Liver (tissue), 9 donors: ENCODE data around the gene CISTR. TPM values are rescaled to one million over a fixed set of nuclear protein-coding genes. Genes with fewer than 3 reads are reported as not detected.
"Not testable (repeated sequence)": the region's sequence is repeated elsewhere in the genome, so short reads cannot be mapped to it uniquely, and the experiment has no call there.

Experiments used
- DNase-seq: peaks from one replicate; pipeline ENCODE4 v3.0.0-alpha.2; 2017; ENCODE audit warnings: low spot score
- H3K27ac ChIP-seq, 2 donors: one replicate each; pipeline ENCODE4 v1.7.0; 2013; ENCODE audit warnings: inconsistent platforms in 2 of 2, low read length in 2 of 2, control low read depth in 1 of 2, low read depth in 1 of 2, mild to moderate bottlenecking in 1 of 2
- H3K27me3 ChIP-seq, 4 donors: one replicate each; pipeline versions ENCODE4 v1.6.1 to v1.7.0; 2013; ENCODE audit warnings: low read length in 3 of 4, inconsistent platforms in 1 of 4, mild to moderate bottlenecking in 1 of 4, moderate library complexity in 1 of 4; ENCODE audit not compliant: control insufficient read depth in 4 of 4, insufficient read depth in 4 of 4
- H3K36me3 ChIP-seq, 4 donors: one replicate each; pipeline versions ENCODE4 v1.6.1 to v1.7.0; 2013; ENCODE audit warnings: low read length in 3 of 4, mild to moderate bottlenecking in 3 of 4, low read depth in 1 of 4, moderate library complexity in 1 of 4; ENCODE audit not compliant: control insufficient read depth in 4 of 4, insufficient read depth in 3 of 4
- H3K4me1 ChIP-seq, 4 donors: one replicate each; pipeline versions ENCODE4 v1.6.1 to v1.7.0; 2013; ENCODE audit warnings: low read length in 3 of 4, mild to moderate bottlenecking in 3 of 4, moderate library complexity in 1 of 4; ENCODE audit not compliant: control insufficient read depth in 4 of 4, insufficient read depth in 4 of 4
- H3K4me3 ChIP-seq, 3 donors: one replicate each; pipeline versions ENCODE4 v1.6.1 to v1.7.0; 2013; ENCODE audit warnings: low read length in 3 of 3, control low read depth in 1 of 3, low read depth in 1 of 3, mild to moderate bottlenecking in 1 of 3
- H3K9ac ChIP-seq, 2 donors: one replicate each; pipeline ENCODE4 v1.7.0; 2013; ENCODE audit warnings: low read length in 2 of 2, mild to moderate bottlenecking in 2 of 2, moderate library complexity in 2 of 2, control low read depth in 1 of 2, low read depth in 1 of 2
- H3K9me3 ChIP-seq, 4 donors: one replicate each; pipeline versions ENCODE4 v1.6.1 to v1.7.0; 2013; ENCODE audit warnings: low read length in 3 of 4; ENCODE audit not compliant: control insufficient read depth in 4 of 4
- EGR1 ChIP-seq, 2 donors: IDR thresholded peaks; 2 replicates each; pipeline ENCODE4 v1.6.1; 2016 to 2018; ENCODE audit warnings: antibody characterized with exemption in 2 of 2, low read depth in 2 of 2
- FOXA1 ChIP-seq: IDR thresholded peaks from 2 replicates; pipeline ENCODE4 v1.6.1; 2016; ENCODE audit warnings: antibody characterized with exemption
- FOXA2 ChIP-seq: IDR thresholded peaks from 2 replicates; pipeline ENCODE4 v1.6.1; 2016; ENCODE audit warnings: antibody characterized with exemption
- GABPA ChIP-seq, 2 donors: IDR thresholded peaks in 1 of 2; conservative IDR thresholded peaks in 1 of 2; 2 replicates each; pipeline ENCODE4 v1.6.1; 2016; ENCODE audit warnings: antibody characterized with exemption in 2 of 2, mild to moderate bottlenecking in 1 of 2, moderate library complexity in 1 of 2
- HNF4A ChIP-seq, 2 donors: conservative IDR thresholded peaks; 2 replicates each; pipeline ENCODE4 v1.6.1; 2016; ENCODE audit warnings: antibody characterized with exemption in 2 of 2, mild to moderate bottlenecking in 2 of 2
- HNF4G ChIP-seq: IDR thresholded peaks from 2 replicates; pipeline ENCODE4 v1.6.1; 2016; ENCODE audit warnings: antibody characterized with exemption
- JUND ChIP-seq, 2 donors: IDR thresholded peaks; 2 replicates each; pipeline ENCODE4 v1.6.1; 2016; ENCODE audit warnings: antibody characterized with exemption in 2 of 2
- NR2F2 ChIP-seq: IDR thresholded peaks from 2 replicates; pipeline ENCODE4 v1.6.1; 2016; ENCODE audit warnings: antibody characterized with exemption
- RAD21 ChIP-seq, 2 donors: IDR thresholded peaks; 2 replicates each; pipeline ENCODE4 v1.6.1; 2016; ENCODE audit warnings: antibody characterized with exemption in 2 of 2, mild to moderate bottlenecking in 2 of 2
- RXRA ChIP-seq, 2 donors: IDR thresholded peaks; 2 replicates each; pipeline ENCODE4 v1.6.1; 2017 to 2018; ENCODE audit warnings: antibody characterized with exemption in 2 of 2, mild to moderate bottlenecking in 1 of 2
- SP1 ChIP-seq: IDR thresholded peaks from 2 replicates; pipeline ENCODE4 v1.6.1; 2018; ENCODE audit warnings: antibody characterized with exemption, mild to moderate bottlenecking
- TAF1 ChIP-seq: conservative IDR thresholded peaks from 2 replicates; pipeline ENCODE4 v1.6.1; 2016; ENCODE audit warnings: antibody characterized with exemption, mild to moderate bottlenecking
- YY1 ChIP-seq: IDR thresholded peaks from 2 replicates; pipeline ENCODE4 v1.6.1; 2016; ENCODE audit warnings: antibody characterized with exemption, mild to moderate bottlenecking
- WGBS: extraction: QIAGEN DNeasy Blood & Tissue Kit; methylation state at CpG from one replicate; pipeline ENCODE4 v1.1.7; 2013; 5-methylcytosine and 5-hydroxymethylcytosine counted together
- polyA plus RNA-seq, 2 donors: library from polyadenylated mRNA; stranded (reverse) in 1 of 2; unstranded in 1 of 2; fragments of 200-250 nt in 1 of 2; fragments of >200 nt in 1 of 2; fragmentation: Nextera tagmentation in 1 of 2; extraction: Ambion mirVana in 1 of 2; gene quantifications; one replicate each; pipeline versions ENCODE4 v1.2.1 to v1.2.3, GENCODE V29; 2013 to 2015
- total RNA-seq, 2 donors: library from RNA; depleted of rRNA; stranded (reverse); fragments of >200 nt; gene quantifications; one replicate each; pipeline ENCODE4 v1.2.3, GENCODE V29; 2014
- TF ChIP-seq, protein P1 (sequence below): IDR thresholded peaks from 2 replicates; pipeline ENCODE4 v1.6.1; 2016; ENCODE audit warnings: antibody characterized with exemption
- TF ChIP-seq, protein P2 (sequence below): IDR thresholded peaks from 2 replicates; pipeline ENCODE4 v1.6.1; 2016; ENCODE audit warnings: antibody characterized with exemption
- TF ChIP-seq, protein P3 (sequence below): fragments of 150-350 bp; IDR thresholded peaks from 2 replicates; pipeline ENCODE4 v1.5.1; 2017; ENCODE audit warnings: improper control_type of control experiment, low read depth, low read length; ENCODE audit not compliant: missing input control
- TF ChIP-seq, protein P4 (sequence below): IDR thresholded peaks from 2 replicates; pipeline ENCODE4 v1.6.1; 2016; ENCODE audit warnings: antibody characterized with exemption
- TF ChIP-seq, protein P5 (sequence below): IDR thresholded peaks from 2 replicates; pipeline ENCODE4 v1.6.1; 2016; ENCODE audit warnings: antibody characterized with exemption, mild to moderate bottlenecking
- donor health status: healthy.
- donor health status: healthy.
- donor health status: healthy.
- donor health status: healthy.
- donor health status: healthy.

Gene CISTR
- total and polyA plus RNA-seq, 4 donors: not detected

DNA sequence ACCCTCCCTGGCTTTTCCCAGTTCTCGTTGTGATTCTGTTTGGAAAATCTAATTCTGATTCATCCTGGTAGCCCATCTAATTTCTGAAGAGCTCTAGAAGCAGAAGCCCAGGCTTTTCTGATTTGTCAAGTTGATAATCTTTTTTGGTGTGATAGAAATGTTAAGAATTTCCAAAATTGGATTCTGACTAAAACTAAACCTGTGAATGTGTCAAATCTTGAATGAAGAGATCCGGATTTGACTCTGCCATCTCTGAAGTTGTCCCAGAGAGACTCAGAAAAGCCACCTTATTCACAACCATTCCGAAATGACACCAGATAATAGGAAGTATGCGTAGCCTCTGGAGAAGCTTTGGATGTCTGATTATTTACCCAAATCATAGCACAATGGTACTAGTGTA lies 12.8 kb upstream of the CISTR start (continued):
- TF ChIP-seq, protein P1, sequence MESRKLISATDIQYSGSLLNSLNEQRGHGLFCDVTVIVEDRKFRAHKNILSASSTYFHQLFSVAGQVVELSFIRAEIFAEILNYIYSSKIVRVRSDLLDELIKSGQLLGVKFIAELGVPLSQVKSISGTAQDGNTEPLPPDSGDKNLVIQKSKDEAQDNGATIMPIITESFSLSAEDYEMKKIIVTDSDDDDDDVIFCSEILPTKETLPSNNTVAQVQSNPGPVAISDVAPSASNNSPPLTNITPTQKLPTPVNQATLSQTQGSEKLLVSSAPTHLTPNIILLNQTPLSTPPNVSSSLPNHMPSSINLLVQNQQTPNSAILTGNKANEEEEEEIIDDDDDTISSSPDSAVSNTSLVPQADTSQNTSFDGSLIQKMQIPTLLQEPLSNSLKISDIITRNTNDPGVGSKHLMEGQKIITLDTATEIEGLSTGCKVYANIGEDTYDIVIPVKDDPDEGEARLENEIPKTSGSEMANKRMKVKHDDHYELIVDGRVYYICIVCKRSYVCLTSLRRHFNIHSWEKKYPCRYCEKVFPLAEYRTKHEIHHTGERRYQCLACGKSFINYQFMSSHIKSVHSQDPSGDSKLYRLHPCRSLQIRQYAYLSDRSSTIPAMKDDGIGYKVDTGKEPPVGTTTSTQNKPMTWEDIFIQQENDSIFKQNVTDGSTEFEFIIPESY: no peak
- TF ChIP-seq, protein P2, sequence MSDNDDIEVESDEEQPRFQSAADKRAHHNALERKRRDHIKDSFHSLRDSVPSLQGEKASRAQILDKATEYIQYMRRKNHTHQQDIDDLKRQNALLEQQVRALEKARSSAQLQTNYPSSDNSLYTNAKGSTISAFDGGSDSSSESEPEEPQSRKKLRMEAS: no peak
- TF ChIP-seq RXRA (IDR thresholded peaks at IDR 0.05) (no peak), HNF4G (no peak), YY1 (no peak), FOXA1 (no peak)

DNA sequence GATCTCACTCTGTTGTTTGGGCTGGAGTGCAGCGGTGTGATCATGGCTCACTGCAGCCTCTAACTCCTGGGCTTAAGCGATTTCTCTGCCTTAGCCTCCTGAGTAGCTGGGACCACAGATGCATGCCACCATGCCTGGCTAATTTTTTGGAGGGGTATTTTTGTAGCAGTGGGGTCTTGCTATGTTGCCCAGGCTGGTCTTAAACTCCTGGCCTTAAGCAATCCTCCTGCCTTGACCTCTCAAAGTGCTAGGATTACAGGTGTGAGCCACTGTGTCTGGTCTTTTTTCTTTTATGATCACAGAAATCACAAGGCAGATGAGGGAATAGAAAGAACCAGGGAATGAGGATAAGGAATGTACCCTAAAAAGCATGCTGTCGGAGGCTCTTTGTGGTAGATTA lies 11.0 kb upstream of the CISTR start:
- peaks cover 0 to 32% (median 8%) of the 10 kb centered on the region in 4 donors for H3K27me3 ChIP-seq
- 83% methylated on average over 3 of the region's 3 CpGs for WGBS

DNA sequence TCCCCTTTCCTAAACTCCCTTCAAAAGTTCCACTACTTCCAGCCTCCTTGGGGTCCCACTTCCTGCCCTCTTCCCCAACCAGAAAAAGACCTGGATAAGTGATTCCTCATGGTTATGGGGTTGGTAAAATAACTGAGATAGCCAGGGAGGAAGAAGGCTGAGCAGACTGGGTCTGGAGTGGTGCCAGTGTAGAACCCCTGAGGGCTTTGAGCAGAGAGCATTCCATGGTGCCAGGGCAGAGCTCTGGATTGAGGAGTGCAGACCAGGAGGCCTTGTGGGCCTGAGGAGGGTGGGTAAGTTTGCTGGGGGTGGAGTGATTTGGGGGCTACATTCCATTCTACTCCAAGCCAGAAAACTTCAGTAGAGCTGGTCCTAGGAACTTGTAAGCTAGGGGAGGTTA lies 9.5 kb upstream of the CISTR start:
- Histone ChIP-seq H3K27me3 (peaks cover 0 to 23% (median 6%) of the 10 kb centered on the region in 4 donors), H3K9ac (no peak overlapping the region), H3K9me3 (no peaks in the 10 kb centered on the region), H3K4me3 (no peak overlapping the region), H3K4me1 (peaks cover 0 to 2% (median 0%) of the 10 kb centered on the region in 4 donors), H3K27ac (no peak overlapping the region), H3K36me3 (no peaks in the 10 kb centered on the region)
- DNase-seq: no peak
- no peak for TF ChIP-seq GABPA (IDR thresholded peaks at IDR 0.05 in 1 of 2, conservative IDR thresholded peaks at IDR 0.05 in 1 of 2)
- TF ChIP-seq YY1: no peak
- no peak for TF ChIP-seq HNF4A (conservative IDR thresholded peaks at IDR 0.05)
- no peak for TF ChIP-seq NR2F2
- no peak for TF ChIP-seq RAD21 (IDR thresholded peaks at IDR 0.05)
- TF ChIP-seq EGR1 (IDR thresholded peaks at IDR 0.05; ENCODE audit: low read depth in 2 of 2): no peak
- no peak for TF ChIP-seq HNF4G
- TF ChIP-seq FOXA1: no peak
- TF ChIP-seq, protein P3, sequence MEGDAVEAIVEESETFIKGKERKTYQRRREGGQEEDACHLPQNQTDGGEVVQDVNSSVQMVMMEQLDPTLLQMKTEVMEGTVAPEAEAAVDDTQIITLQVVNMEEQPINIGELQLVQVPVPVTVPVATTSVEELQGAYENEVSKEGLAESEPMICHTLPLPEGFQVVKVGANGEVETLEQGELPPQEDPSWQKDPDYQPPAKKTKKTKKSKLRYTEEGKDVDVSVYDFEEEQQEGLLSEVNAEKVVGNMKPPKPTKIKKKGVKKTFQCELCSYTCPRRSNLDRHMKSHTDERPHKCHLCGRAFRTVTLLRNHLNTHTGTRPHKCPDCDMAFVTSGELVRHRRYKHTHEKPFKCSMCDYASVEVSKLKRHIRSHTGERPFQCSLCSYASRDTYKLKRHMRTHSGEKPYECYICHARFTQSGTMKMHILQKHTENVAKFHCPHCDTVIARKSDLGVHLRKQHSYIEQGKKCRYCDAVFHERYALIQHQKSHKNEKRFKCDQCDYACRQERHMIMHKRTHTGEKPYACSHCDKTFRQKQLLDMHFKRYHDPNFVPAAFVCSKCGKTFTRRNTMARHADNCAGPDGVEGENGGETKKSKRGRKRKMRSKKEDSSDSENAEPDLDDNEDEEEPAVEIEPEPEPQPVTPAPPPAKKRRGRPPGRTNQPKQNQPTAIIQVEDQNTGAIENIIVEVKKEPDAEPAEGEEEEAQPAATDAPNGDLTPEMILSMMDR: no peak
- TF ChIP-seq, protein P4, sequence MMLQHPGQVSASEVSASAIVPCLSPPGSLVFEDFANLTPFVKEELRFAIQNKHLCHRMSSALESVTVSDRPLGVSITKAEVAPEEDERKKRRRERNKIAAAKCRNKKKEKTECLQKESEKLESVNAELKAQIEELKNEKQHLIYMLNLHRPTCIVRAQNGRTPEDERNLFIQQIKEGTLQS: no peak
- TF ChIP-seq, protein P2: no peak
- no peak for TF ChIP-seq TAF1
- TF ChIP-seq, protein P1: no peak
- TF ChIP-seq RXRA (IDR thresholded peaks at IDR 0.05): no peak
- no peak for TF ChIP-seq FOXA2
- TF ChIP-seq JUND (IDR thresholded peaks at IDR 0.05): no peak
- no peak for TF ChIP-seq SP1
- TF ChIP-seq, protein P5, sequence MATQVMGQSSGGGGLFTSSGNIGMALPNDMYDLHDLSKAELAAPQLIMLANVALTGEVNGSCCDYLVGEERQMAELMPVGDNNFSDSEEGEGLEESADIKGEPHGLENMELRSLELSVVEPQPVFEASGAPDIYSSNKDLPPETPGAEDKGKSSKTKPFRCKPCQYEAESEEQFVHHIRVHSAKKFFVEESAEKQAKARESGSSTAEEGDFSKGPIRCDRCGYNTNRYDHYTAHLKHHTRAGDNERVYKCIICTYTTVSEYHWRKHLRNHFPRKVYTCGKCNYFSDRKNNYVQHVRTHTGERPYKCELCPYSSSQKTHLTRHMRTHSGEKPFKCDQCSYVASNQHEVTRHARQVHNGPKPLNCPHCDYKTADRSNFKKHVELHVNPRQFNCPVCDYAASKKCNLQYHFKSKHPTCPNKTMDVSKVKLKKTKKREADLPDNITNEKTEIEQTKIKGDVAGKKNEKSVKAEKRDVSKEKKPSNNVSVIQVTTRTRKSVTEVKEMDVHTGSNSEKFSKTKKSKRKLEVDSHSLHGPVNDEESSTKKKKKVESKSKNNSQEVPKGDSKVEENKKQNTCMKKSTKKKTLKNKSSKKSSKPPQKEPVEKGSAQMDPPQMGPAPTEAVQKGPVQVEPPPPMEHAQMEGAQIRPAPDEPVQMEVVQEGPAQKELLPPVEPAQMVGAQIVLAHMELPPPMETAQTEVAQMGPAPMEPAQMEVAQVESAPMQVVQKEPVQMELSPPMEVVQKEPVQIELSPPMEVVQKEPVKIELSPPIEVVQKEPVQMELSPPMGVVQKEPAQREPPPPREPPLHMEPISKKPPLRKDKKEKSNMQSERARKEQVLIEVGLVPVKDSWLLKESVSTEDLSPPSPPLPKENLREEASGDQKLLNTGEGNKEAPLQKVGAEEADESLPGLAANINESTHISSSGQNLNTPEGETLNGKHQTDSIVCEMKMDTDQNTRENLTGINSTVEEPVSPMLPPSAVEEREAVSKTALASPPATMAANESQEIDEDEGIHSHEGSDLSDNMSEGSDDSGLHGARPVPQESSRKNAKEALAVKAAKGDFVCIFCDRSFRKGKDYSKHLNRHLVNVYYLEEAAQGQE: no peak

More for the DNA sequence above, 11.0 kb upstream of the CISTR start:
- H3K4me1 ChIP-seq, H3K9me3 ChIP-seq, DNase-seq, H3K4me3 ChIP-seq, H3K9ac ChIP-seq, H3K27ac ChIP-seq, H3K36me3 ChIP-seq: not testable (repeated sequence)
